NT2/D1 (cell line): ENCODE results near the gene REG3A.

Experiments
- SUZ12 ChIP-seq: IDR thresholded peaks from 2 replicates; pipeline ENCODE4 v1.6.1; 2011; ENCODE audit not compliant: insufficient read length, insufficient read depth; ENCODE audit errors: extremely low read depth
- YY1 ChIP-seq: IDR thresholded peaks from 2 replicates; pipeline ENCODE4 v1.6.1; 2011; ENCODE audit not compliant: insufficient read length, insufficient read depth
- ZNF274 ChIP-seq: IDR thresholded peaks from 2 replicates; pipeline ENCODE4 v1.6.1; 2011; ENCODE audit warnings: mild to moderate bottlenecking, low read depth, low read length

DNA sequence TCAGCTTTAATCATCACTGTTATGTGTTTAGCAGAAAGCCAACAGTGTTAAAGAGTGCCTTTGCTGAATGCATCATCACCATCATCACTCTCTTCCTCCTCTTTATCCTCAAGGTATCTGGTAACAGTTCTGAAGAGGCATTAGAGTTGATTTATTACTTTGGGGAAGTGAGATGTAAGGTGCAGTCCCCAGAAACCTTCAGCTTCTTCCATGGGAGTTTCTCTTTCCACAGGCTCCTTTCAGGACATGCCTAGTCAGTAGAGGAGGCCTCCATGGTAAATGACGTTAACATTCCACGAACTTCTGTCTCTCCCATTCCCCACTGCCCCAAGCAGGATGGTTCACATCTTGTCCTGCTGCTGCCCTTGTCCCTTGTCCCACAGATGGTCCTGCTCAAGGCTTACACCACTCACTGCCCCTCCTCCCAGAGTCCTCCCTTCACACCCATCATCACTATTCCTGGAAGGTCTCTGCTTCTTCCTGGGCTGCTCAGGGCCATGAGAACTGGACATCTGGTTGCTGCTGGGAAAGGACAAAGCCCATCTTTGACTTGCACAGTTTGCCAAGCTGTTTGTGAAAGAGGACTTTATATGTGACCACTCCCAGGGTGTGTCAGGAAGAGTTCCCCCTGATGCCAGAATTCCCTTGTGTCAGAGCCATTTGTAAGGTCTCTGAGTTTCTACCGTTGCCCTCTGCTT is 44.6 kb downstream of the REG3A start:
- TF ChIP-seq SUZ12 (no peak), YY1 (no peak), ZNF274 (no peak)
